Panc1 (cell line): ENCODE results near the gene INMT. TPM values are rescaled to one million over a fixed set of nuclear protein-coding genes. Genes with fewer than 3 reads are reported as not detected.
"Not testable (repeated sequence)": the region's sequence is repeated elsewhere in the genome, so short reads cannot be mapped to it uniquely, and the experiment has no call there.

Experiments used
- ATAC-seq: fragments of 200-7000 bp; cut with Tn5 transposase; 2 replicates; pipeline ENCODE4 v1.9.1; 2020; ENCODE audit warnings: mild to moderate bottlenecking, moderate library complexity
- BruUV-seq: library from RNA; stranded (reverse); fragments of 400-500 nt; replicated peaks from 2 replicates; lab custom pipeline; 2021; lab: Mats Ljungman, UMichigan
- CTCF ChIA-PET: fragments of 300-600 bp; sonication (Branson Sonifier 250); formaldehyde crosslinking; loops from one replicate; lab custom pipeline; 2022; ENCODE audit warnings: antibody characterized with exemption; lab: Charles Lee
- POLR2A ChIA-PET: fragments of 300-600 bp; sonication (Branson Sonifier 250); formaldehyde crosslinking; loops from one replicate; lab custom pipeline; 2022; ENCODE audit warnings: antibody characterized with exemption; lab: Charles Lee
- DNase-seq: peaks from one replicate; pipeline ENCODE4 v3.0.0-alpha.2; 2010; ENCODE audit warnings: low read depth, low spot score
- H3K27ac ChIP-seq: 2 replicates; pipeline ENCODE4 v1.5.1; 2011; ENCODE audit warnings: mild to moderate bottlenecking, low read length, inconsistent platforms
- H3K27me3 ChIP-seq: fragments of 200-500 bp; sonication (Bioruptor generic); 2 replicates; pipeline ENCODE4 v1.6.0; 2014; ENCODE audit warnings: low read length, inconsistent platforms; ENCODE audit not compliant: control insufficient read depth, insufficient read depth
- H3K36me3 ChIP-seq: fragments of 200-500 bp; sonication (Bioruptor generic); 2 replicates; pipeline ENCODE4 v1.5.1; 2014; ENCODE audit warnings: inconsistent platforms, mild to moderate bottlenecking, low read length, moderate library complexity; ENCODE audit not compliant: control insufficient read depth, insufficient read depth
- H3K4me1 ChIP-seq: 2 replicates; pipeline ENCODE4 v1.5.1; 2011; ENCODE audit warnings: inconsistent platforms, mild to moderate bottlenecking, low read length, moderate library complexity; ENCODE audit not compliant: control insufficient read depth, insufficient read depth
- H3K4me3 ChIP-seq, 2 experiments: 2 replicates each; pipeline ENCODE4 v1.5.1; 2011 to 2012; ENCODE audit warnings: low read depth in 2 of 2, low read length in 2 of 2, mild to moderate bottlenecking in 2 of 2, inconsistent platforms in 1 of 2, moderate library complexity in 1 of 2
- H3K9me3 ChIP-seq: fragments of 200-500 bp; sonication (Bioruptor generic); 2 replicates; pipeline ENCODE4 v1.5.1; 2014; ENCODE audit warnings: low read depth, mild to moderate bottlenecking, inconsistent platforms, low read length, moderate library complexity; ENCODE audit not compliant: control insufficient read depth, insufficient read depth
- POLR2AphosphoS5 ChIP-seq: IDR thresholded peaks from 2 replicates; pipeline ENCODE4 v1.6.1; 2012; ENCODE audit warnings: mild to moderate bottlenecking, low read depth, low read length, moderate library complexity
- SIN3A ChIP-seq: IDR thresholded peaks from 2 replicates; pipeline ENCODE4 v1.6.1; 2012; ENCODE audit warnings: low read depth, mild to moderate bottlenecking, low read length, moderate library complexity, borderline replicate concordance; ENCODE audit not compliant: insufficient read depth
- TCF7L2 ChIP-seq: IDR thresholded peaks from 2 replicates; pipeline ENCODE4 v1.6.1; 2011; ENCODE audit warnings: mild to moderate bottlenecking, low read depth, low read length, inconsistent platforms
- in situ Hi-C: cut with HindIII; loops from 2 replicates; pipeline ENCODE4 v1.10.0; 2016; ENCODE audit warnings: low sequenced_read_pairs, low pct_unique_long_range_greater_than_20kb
- intact Hi-C: fragments of 100-400 bp; cut with micrococcal nuclease; formaldehyde crosslinking; loops from one replicate; pipeline ENCODE4 v1.10.0; 2022; ENCODE audit not compliant: unreplicated experiment
- total RNA-seq: library from RNA; stranded (reverse); gene quantifications from one replicate; pipeline ENCODE4 v1.2.1, GENCODE V29; 2021; ENCODE audit not compliant: unreplicated experiment
- TF ChIP-seq, protein P1 (sequence below), 2 experiments: IDR thresholded peaks; 2 replicates each; pipeline ENCODE4 v1.6.1; 2011 to 2012; ENCODE audit warnings: low read depth in 2 of 2, control low read depth in 1 of 2, low read length in 1 of 2, mild to moderate bottlenecking in 1 of 2, moderate library complexity in 1 of 2; ENCODE audit not compliant: insufficient read depth in 1 of 2
- TF ChIP-seq, protein P2 (sequence below): fragments of 450-650 bp; IDR thresholded peaks from 2 replicates; pipeline ENCODE4 v1.5.1; 2017; ENCODE audit warnings: mild to moderate bottlenecking

Gene INMT
- total RNA-seq, 1 experiment from 2014 or later, result 0.13 TPM

DNA sequence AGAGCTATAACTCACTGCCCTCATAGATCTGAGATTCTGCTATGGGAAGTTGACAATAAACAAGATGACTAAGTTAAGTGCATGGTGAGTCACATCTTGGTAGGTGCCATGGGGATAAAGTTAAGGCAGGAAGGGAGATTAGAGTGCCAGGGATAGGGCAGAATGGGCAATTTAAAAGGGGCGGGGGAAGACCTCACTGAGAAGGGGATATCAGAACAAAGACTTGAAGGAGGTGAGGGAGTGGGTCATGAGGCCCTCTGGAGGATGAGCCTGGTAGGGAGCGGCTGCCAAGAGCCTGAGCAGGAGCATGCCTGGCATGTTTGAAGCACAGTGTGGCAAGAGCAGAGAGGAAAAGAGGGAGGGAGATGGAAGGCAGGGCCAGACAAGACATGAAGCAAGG, 34.8 kb upstream of the INMT start:
- peak; percentile 30 for DNase-seq
- CTCF ChIA-PET, result no interaction called here

DNA sequence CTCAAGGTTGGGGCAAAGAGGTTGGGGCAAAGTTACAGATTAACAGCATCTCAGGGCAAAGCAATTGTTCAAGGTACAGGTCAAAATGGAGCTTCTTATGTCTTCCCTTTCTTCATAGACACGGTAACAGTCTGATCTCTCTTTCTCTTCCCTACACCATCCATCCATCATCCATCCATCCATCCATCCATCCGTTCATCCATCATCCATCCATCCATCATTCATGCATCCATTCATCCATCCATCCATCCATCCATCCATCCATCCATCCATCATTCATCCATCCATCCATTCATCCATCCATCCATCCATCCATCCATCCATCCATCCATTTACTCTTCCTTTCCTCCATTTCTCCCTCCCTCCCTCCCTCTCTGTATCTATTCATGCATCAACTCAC, 32.5 kb upstream of the INMT start:
- BruUV-seq, H3K27ac ChIP-seq, POLR2A ChIA-PET, CTCF ChIA-PET, ATAC-seq, H3K4me3 ChIP-seq, H3K27me3 ChIP-seq, intact Hi-C loops, H3K4me1 ChIP-seq, H3K9me3 ChIP-seq, in situ Hi-C loops, H3K36me3 ChIP-seq, DNase-seq: not testable (repeated sequence)

More for the DNA sequence above, 34.8 kb upstream of the INMT start:
- TF ChIP-seq, protein P1, sequence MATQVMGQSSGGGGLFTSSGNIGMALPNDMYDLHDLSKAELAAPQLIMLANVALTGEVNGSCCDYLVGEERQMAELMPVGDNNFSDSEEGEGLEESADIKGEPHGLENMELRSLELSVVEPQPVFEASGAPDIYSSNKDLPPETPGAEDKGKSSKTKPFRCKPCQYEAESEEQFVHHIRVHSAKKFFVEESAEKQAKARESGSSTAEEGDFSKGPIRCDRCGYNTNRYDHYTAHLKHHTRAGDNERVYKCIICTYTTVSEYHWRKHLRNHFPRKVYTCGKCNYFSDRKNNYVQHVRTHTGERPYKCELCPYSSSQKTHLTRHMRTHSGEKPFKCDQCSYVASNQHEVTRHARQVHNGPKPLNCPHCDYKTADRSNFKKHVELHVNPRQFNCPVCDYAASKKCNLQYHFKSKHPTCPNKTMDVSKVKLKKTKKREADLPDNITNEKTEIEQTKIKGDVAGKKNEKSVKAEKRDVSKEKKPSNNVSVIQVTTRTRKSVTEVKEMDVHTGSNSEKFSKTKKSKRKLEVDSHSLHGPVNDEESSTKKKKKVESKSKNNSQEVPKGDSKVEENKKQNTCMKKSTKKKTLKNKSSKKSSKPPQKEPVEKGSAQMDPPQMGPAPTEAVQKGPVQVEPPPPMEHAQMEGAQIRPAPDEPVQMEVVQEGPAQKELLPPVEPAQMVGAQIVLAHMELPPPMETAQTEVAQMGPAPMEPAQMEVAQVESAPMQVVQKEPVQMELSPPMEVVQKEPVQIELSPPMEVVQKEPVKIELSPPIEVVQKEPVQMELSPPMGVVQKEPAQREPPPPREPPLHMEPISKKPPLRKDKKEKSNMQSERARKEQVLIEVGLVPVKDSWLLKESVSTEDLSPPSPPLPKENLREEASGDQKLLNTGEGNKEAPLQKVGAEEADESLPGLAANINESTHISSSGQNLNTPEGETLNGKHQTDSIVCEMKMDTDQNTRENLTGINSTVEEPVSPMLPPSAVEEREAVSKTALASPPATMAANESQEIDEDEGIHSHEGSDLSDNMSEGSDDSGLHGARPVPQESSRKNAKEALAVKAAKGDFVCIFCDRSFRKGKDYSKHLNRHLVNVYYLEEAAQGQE (IDR thresholded peaks at IDR 0.05; ENCODE audit: insufficient read depth in 1 of 2, low read depth in 2 of 2, low read length in 1 of 2), result no peak
- TF ChIP-seq TCF7L2 (no peak), SIN3A (no peak), POLR2AphosphoS5 (no peak)
- TF ChIP-seq, protein P2, sequence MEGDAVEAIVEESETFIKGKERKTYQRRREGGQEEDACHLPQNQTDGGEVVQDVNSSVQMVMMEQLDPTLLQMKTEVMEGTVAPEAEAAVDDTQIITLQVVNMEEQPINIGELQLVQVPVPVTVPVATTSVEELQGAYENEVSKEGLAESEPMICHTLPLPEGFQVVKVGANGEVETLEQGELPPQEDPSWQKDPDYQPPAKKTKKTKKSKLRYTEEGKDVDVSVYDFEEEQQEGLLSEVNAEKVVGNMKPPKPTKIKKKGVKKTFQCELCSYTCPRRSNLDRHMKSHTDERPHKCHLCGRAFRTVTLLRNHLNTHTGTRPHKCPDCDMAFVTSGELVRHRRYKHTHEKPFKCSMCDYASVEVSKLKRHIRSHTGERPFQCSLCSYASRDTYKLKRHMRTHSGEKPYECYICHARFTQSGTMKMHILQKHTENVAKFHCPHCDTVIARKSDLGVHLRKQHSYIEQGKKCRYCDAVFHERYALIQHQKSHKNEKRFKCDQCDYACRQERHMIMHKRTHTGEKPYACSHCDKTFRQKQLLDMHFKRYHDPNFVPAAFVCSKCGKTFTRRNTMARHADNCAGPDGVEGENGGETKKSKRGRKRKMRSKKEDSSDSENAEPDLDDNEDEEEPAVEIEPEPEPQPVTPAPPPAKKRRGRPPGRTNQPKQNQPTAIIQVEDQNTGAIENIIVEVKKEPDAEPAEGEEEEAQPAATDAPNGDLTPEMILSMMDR, result no peak
- no peaks in the 10 kb centered on the region for H3K36me3 ChIP-seq
- H3K9me3 ChIP-seq, result peaks cover 6% of the 10 kb centered on the region; the same call in 1 of the 2 replicates
- H3K27me3 ChIP-seq, result no peaks in the 10 kb centered on the region
- POLR2A ChIA-PET, result no interaction called here
- no peaks in the 10 kb centered on the region for H3K4me1 ChIP-seq
- H3K27ac ChIP-seq, result no peak overlapping the region
- H3K4me3 ChIP-seq, result no peak overlapping the region
- no TSS peak for BruUV-seq
- intact Hi-C loops (no loop called here), in situ Hi-C loops (no loop called here)
- peak; percentile 89 for ATAC-seq

DNA sequence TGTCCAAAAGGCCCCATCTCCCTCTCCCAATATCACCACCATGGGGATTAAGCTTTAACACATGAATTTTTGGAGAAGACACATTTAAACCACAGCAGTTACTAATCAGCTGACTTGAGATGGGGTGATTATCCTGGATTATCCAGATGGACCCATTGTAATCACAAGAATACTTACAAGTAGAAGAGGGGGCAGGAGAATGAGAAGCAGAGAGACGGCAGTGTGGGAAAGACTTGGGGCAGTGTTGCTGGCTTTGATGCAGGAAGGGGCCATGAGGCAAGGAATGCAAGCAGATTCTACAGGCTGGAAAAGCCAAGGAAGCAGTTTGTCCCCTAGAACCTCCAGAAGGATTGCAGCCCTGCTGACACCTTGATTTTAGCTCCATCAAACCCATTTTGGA, 30.7 kb upstream of the INMT start:
- H3K4me1 ChIP-seq, result no peaks in the 10 kb centered on the region
- ChIA-PET CTCF (no interaction called here), POLR2A (no interaction called here)
- H3K27me3 ChIP-seq, result peaks cover 6% of the 10 kb centered on the region; the same call in 1 of the 2 replicates
- ATAC-seq, result no peak
- DNase-seq, result no peak
- in situ Hi-C loops (no loop called here), intact Hi-C loops (no loop called here)
- no peak overlapping the region for H3K4me3 ChIP-seq
- peaks cover 6% of the 10 kb centered on the region; the same call in 1 of the 2 replicates for H3K9me3 ChIP-seq
- H3K36me3 ChIP-seq, result no peaks in the 10 kb centered on the region
- no TSS peak for BruUV-seq
- H3K27ac ChIP-seq, result no peak overlapping the region
- TF ChIP-seq, protein P2, result no peak
- no peak for TF ChIP-seq SIN3A
- TF ChIP-seq, protein P1 (IDR thresholded peaks at IDR 0.05; ENCODE audit: insufficient read depth in 1 of 2, low read depth in 2 of 2, low read length in 1 of 2), result no peak
- TF ChIP-seq TCF7L2, result no peak
- TF ChIP-seq POLR2AphosphoS5, result no peak
